IMR-90 (cell line): ENCODE measurements around the gene BRCA1.

Experiments
- BHLHE40 ChIP-seq: fragments of 150-350 bp; IDR thresholded peaks from 2 replicates; pipeline ENCODE4 v1.6.1; 2016; ENCODE audit warnings: mild to moderate bottlenecking, low read depth, low read length
- MXI1 ChIP-seq: IDR thresholded peaks from 2 replicates; pipeline ENCODE4 v1.6.1; 2012; ENCODE audit warnings: low read depth, mild to moderate bottlenecking, low read length, moderate library complexity, borderline replicate concordance
- POLR2A ChIP-seq: IDR thresholded peaks from 2 replicates; pipeline ENCODE4 v1.6.1; 2012; ENCODE audit warnings: mild to moderate bottlenecking, low read depth, low read length
- RAD21 ChIP-seq: IDR thresholded peaks from 2 replicates; pipeline ENCODE4 v1.6.1; 2012; ENCODE audit warnings: low read length, improper control_type of control experiment
- SMC3 ChIP-seq: fragments of 150-350 bp; IDR thresholded peaks from 2 replicates; pipeline ENCODE4 v1.6.1; 2016; ENCODE audit warnings: low read depth, mild to moderate bottlenecking, antibody characterized with exemption, low read length, moderate library complexity
- TF ChIP-seq, protein P1 (sequence below): conservative IDR thresholded peaks from 2 replicates; pipeline ENCODE4 v1.5.1; 2012; ENCODE audit warnings: mild to moderate bottlenecking, low read depth, low read length, improper control_type of control experiment

DNA sequence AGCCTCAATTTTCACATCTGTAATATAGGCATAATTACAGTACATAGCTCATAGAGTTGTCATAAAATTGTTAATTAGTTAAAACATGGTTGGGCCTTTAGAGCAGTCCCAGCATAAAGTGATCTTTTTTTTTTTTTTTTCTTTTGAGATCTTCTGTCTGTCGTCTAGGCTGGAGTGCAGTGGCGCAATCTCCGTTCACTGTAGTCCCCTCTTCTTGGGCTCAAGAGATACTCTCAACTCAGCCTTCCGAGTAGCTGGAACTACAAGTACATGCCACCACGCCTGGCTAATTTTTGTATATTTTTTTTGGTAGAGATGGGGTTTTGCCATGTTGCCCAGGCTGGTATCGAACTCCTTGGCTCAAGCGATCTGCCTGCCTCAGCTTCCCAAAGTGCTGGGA, 69.1 kb downstream of the BRCA1 start:
- TF ChIP-seq, protein P1, sequence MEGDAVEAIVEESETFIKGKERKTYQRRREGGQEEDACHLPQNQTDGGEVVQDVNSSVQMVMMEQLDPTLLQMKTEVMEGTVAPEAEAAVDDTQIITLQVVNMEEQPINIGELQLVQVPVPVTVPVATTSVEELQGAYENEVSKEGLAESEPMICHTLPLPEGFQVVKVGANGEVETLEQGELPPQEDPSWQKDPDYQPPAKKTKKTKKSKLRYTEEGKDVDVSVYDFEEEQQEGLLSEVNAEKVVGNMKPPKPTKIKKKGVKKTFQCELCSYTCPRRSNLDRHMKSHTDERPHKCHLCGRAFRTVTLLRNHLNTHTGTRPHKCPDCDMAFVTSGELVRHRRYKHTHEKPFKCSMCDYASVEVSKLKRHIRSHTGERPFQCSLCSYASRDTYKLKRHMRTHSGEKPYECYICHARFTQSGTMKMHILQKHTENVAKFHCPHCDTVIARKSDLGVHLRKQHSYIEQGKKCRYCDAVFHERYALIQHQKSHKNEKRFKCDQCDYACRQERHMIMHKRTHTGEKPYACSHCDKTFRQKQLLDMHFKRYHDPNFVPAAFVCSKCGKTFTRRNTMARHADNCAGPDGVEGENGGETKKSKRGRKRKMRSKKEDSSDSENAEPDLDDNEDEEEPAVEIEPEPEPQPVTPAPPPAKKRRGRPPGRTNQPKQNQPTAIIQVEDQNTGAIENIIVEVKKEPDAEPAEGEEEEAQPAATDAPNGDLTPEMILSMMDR, result no peak
- TF ChIP-seq RAD21 (no peak), SMC3 (no peak), POLR2A (no peak), MXI1 (no peak), BHLHE40 (no peak)
